Loucy (cell line): ENCODE measurements around the gene G6PD.

Experiments used
- EZH2phosphoT487 ChIP-seq: fragments of 200-600 bp; IDR thresholded peaks from 2 replicates; pipeline ENCODE4 v1.6.1; 2018; ENCODE audit warnings: antibody characterized with exemption, mild to moderate bottlenecking, moderate library complexity, borderline replicate concordance
- TF ChIP-seq, protein P1 (sequence below): fragments of 200-600 bp; sonication (generic); conservative IDR thresholded peaks from 2 replicates; pipeline ENCODE4 v1.5.1; 2014; ENCODE audit warnings: mild to moderate bottlenecking, antibody characterized with exemption, low read length

DNA sequence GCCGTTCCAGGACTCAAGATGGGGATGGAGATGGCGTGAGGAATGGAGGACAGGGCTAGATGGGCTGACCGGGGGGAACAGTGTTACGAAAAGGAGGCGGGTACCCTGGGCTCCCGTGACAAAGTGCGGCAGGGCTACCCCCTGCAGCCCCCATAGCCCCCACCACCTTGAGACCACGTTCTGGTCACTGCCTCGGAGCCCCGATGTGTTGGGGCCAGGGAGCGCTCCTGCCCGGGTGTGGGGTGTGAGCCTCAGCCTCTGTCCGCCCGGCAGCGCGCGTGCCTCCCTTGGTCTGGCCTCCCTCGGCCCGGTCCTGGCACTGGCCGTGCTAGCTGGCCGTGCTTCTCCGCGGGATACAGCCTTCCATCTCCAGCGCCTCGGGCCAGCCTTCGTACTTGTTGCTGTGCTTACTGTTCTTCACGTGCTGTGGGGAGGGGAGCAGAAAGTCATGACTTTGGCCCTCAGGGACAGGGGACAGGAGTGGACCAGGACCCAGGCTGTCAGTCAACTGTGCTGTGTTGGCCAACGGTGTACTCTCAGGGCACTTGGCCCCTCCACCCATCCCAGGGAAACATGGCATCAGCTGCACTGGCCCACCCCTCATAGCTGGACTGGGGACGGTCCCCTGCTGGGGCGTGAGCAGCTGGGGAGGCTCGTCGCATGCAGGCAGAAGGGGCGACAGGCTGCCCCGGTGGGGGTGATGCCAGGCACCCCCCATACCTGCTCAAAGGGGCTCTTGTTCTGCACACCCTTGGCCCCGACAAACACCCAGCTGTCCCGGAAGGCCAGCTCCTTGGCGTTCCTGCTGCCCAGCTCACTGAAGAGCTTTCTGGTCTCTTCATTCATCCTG lies 39.9 kb downstream of the G6PD start:
- TF ChIP-seq, protein P1, sequence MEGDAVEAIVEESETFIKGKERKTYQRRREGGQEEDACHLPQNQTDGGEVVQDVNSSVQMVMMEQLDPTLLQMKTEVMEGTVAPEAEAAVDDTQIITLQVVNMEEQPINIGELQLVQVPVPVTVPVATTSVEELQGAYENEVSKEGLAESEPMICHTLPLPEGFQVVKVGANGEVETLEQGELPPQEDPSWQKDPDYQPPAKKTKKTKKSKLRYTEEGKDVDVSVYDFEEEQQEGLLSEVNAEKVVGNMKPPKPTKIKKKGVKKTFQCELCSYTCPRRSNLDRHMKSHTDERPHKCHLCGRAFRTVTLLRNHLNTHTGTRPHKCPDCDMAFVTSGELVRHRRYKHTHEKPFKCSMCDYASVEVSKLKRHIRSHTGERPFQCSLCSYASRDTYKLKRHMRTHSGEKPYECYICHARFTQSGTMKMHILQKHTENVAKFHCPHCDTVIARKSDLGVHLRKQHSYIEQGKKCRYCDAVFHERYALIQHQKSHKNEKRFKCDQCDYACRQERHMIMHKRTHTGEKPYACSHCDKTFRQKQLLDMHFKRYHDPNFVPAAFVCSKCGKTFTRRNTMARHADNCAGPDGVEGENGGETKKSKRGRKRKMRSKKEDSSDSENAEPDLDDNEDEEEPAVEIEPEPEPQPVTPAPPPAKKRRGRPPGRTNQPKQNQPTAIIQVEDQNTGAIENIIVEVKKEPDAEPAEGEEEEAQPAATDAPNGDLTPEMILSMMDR: no peak
- TF ChIP-seq EZH2phosphoT487: no peak
